ENCODE measurements around the gene CMYA5.

DNA sequence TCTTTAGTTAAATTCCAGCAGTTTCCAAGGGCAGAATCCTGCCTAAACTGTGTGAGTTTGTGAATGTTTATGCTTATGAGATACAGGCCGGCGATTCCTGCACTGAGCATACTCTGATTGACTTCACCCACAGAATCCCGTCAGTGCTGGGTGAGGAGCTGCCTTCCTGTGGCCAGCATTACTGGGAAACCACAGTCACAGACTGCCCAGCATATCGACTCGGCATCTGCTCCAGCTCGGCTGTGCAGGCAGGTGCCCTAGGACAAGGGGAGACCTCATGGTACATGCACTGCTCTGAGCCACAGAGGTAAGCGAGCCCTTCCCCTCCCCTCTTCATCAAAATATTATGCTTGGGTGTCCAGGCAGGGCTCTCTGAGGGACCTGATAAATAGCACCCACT lies 103.7 kb downstream of the CMYA5 start:
- TF ChIP-seq, protein P1, sequence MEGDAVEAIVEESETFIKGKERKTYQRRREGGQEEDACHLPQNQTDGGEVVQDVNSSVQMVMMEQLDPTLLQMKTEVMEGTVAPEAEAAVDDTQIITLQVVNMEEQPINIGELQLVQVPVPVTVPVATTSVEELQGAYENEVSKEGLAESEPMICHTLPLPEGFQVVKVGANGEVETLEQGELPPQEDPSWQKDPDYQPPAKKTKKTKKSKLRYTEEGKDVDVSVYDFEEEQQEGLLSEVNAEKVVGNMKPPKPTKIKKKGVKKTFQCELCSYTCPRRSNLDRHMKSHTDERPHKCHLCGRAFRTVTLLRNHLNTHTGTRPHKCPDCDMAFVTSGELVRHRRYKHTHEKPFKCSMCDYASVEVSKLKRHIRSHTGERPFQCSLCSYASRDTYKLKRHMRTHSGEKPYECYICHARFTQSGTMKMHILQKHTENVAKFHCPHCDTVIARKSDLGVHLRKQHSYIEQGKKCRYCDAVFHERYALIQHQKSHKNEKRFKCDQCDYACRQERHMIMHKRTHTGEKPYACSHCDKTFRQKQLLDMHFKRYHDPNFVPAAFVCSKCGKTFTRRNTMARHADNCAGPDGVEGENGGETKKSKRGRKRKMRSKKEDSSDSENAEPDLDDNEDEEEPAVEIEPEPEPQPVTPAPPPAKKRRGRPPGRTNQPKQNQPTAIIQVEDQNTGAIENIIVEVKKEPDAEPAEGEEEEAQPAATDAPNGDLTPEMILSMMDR (conservative IDR thresholded peaks at IDR 0.05; ENCODE audit: low read length) = no peak
- TF ChIP-seq EZH2phosphoT487 (IDR thresholded peaks at IDR 0.05; ENCODE audit: borderline replicate concordance, low read depth, low read length) = no peak
